Esophagus muscularis mucosa (tissue), 4 donors: ENCODE results near the gene SYNJ1. TPM values are rescaled to one million over a fixed set of nuclear protein-coding genes. Genes with fewer than 3 reads are reported as not detected.
A peak's percentile ranks its signal among the peaks of the same experiment; 100 is the strongest.

Source experiments
- DNase-seq: peaks from one replicate; pipeline ENCODE4 v3.0.0-alpha.2; 2017; ENCODE audit errors: extremely low spot score
- H3K27ac ChIP-seq, 4 donors: fragments of 200-600 bp; sonication (generic); replicated peaks in 1 of 4; 1 replicate in 3 of 4; 2 replicates in 1 of 4; pipeline ENCODE4 v1.5.1; 2016 to 2019; ENCODE audit warnings: mild to moderate bottlenecking in 1 of 4
- H3K27me3 ChIP-seq, 4 donors: fragments of 200-600 bp; sonication (generic); one replicate each; pipeline versions ENCODE4 v1.5.1 to v1.6.0; 2016 to 2019
- H3K36me3 ChIP-seq, 4 donors: fragments of 200-600 bp; sonication (generic); one replicate each; pipeline ENCODE4 v1.5.1; 2016 to 2019
- H3K4me1 ChIP-seq, 4 donors: fragments of 200-600 bp; sonication (generic); one replicate each; pipeline ENCODE4 v1.5.1; 2016 to 2019
- H3K4me3 ChIP-seq, 4 donors: fragments of 200-600 bp; sonication (generic); 1 replicate in 2 of 4; 2 replicates in 2 of 4; pipeline ENCODE4 v1.5.1; 2016 to 2019; ENCODE audit warnings: mild to moderate bottlenecking in 4 of 4, moderate library complexity in 1 of 4
- H3K9me3 ChIP-seq, 4 donors: fragments of 200-600 bp; sonication (generic); 1 replicate in 3 of 4; 2 replicates in 1 of 4; pipeline ENCODE4 v1.5.1; 2016 to 2019
- EP300 ChIP-seq: sonication (generic); formaldehyde crosslinking; IDR thresholded peaks from one replicate; pipeline ENCODE4 v1.6.1; 2017; ENCODE audit warnings: antibody characterized with exemption
- POLR2A ChIP-seq: fragments of 450-650 bp; IDR thresholded peaks from one replicate; pipeline ENCODE4 v1.6.1; 2017; ENCODE audit warnings: antibody characterized with exemption, moderate library complexity, mild to moderate bottlenecking, low read depth
- POLR2AphosphoS5 ChIP-seq, 2 donors: sonication (generic); formaldehyde crosslinking; IDR thresholded peaks; one replicate each; pipeline ENCODE4 v1.6.1; 2017; ENCODE audit warnings: antibody characterized with exemption in 2 of 2
- WGBS: methylation state at CpG from one replicate; pipeline ENCODE4 v1.1.5; 2018; 5-methylcytosine and 5-hydroxymethylcytosine counted together
- intact Hi-C: fragments of 100-400 bp; cut with DNase I; formaldehyde crosslinking; loops from one replicate; pipeline ENCODE4 v1.15.1; 2023
- total RNA-seq, 4 donors: library from RNA; depleted of rRNA; stranded (reverse); fragments of >200 nt; gene quantifications; one replicate each; pipeline versions ENCODE4 v1.1.0 to v1.2.1, GENCODE V29; 2016
- TF ChIP-seq, protein P1 (sequence below), 3 experiments: fragments of 200-600 bp in 2 of 3; fragments of 450-650 bp in 1 of 3; sonication (generic) in 2 of 3; IDR thresholded peaks; one replicate each; pipeline ENCODE4 v1.5.1; 2017 to 2019; ENCODE audit warnings: antibody characterized with exemption in 3 of 3, mild to moderate bottlenecking in 2 of 3, moderate library complexity in 1 of 3

The SYNJ1 gene
- total RNA-seq, 4 donors from 2014 or later: 8.1 to 9.4 (median 8.5) TPM

DNA sequence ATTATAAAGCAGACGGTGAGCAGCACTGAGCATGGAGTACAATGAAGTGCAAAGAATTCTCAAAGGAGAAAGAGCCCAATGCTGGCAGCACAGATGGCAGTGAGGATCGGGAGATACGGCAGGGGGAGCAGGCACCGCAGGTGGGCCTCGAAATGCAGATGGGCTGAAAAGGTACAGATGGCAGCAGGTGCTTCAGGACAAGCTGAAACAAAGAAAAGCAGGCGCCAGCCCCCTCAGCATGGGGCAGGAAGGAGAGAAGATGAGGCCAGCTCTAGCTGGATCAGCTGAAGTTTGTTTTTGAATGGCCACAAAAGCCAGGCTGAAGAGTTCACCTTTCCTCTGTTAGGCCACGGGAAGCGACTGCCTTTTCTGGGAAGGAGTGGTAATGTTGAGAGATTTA is 123.3 kb downstream of the SYNJ1 start:
- intact Hi-C loops: loop anchor here (5.0 kb wide), 1 partner anchor 202 kb away; no protein-coding TSS in a partner anchor
- no peak for DNase-seq

GRCh38 chr21:32603131-32603530 is 124.7 kb downstream of the SYNJ1 start:
- intact Hi-C loops: loop anchor here (5.0 kb wide), 1 partner anchor 201 kb away; no protein-coding TSS in a partner anchor
- 85% methylated on average over 8 of the region's 8 CpGs for WGBS
- peaks cover 52 to 91% (median 84%) of the 10 kb centered on the region in 4 donors for H3K36me3 ChIP-seq
- H3K27ac ChIP-seq: no peak overlapping the region
- H3K4me1 ChIP-seq: peaks cover 0 to 3% (median 0%) of the 10 kb centered on the region in 4 donors
- DNase-seq: no peak
- no peaks in the 10 kb centered on the region for H3K27me3 ChIP-seq
- TF ChIP-seq POLR2A (no peak), EP300 (no peak), POLR2AphosphoS5 (IDR thresholded peaks at IDR 0.05) (no peak)
- TF ChIP-seq, protein P1, sequence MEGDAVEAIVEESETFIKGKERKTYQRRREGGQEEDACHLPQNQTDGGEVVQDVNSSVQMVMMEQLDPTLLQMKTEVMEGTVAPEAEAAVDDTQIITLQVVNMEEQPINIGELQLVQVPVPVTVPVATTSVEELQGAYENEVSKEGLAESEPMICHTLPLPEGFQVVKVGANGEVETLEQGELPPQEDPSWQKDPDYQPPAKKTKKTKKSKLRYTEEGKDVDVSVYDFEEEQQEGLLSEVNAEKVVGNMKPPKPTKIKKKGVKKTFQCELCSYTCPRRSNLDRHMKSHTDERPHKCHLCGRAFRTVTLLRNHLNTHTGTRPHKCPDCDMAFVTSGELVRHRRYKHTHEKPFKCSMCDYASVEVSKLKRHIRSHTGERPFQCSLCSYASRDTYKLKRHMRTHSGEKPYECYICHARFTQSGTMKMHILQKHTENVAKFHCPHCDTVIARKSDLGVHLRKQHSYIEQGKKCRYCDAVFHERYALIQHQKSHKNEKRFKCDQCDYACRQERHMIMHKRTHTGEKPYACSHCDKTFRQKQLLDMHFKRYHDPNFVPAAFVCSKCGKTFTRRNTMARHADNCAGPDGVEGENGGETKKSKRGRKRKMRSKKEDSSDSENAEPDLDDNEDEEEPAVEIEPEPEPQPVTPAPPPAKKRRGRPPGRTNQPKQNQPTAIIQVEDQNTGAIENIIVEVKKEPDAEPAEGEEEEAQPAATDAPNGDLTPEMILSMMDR (IDR thresholded peaks at IDR 0.05): no peak
- H3K4me3 ChIP-seq: no peak overlapping the region
- H3K9me3 ChIP-seq: no peaks in the 10 kb centered on the region

More for the DNA sequence above, 123.3 kb downstream of the SYNJ1 start:
- WGBS: 75% methylated on average over 8 of the region's 8 CpGs
- Histone ChIP-seq H3K4me1 (peaks cover 0 to 4% (median 0%) of the 10 kb centered on the region in 4 donors), H3K27ac (no peak overlapping the region), H3K9me3 (no peaks in the 10 kb centered on the region), H3K27me3 (no peaks in the 10 kb centered on the region), H3K36me3 (peaks cover 55 to 91% (median 88%) of the 10 kb centered on the region in 4 donors), H3K4me3 (no peak overlapping the region)
- TF ChIP-seq, protein P1 (IDR thresholded peaks at IDR 0.05): no peak
- TF ChIP-seq POLR2AphosphoS5 (IDR thresholded peaks at IDR 0.05): no peak
- no peak for TF ChIP-seq EP300
- no peak for TF ChIP-seq POLR2A

GRCh38 chr21:32602099-32602498 is 125.7 kb downstream of the SYNJ1 start:
- intact Hi-C loops: loop anchor here (5.0 kb wide), 1 partner anchor 200 kb away; no protein-coding TSS in a partner anchor

GRCh38 chr21:32599526-32599925 is 128.3 kb downstream of the SYNJ1 start:
- 86% methylated on average over 7 of the region's 8 CpGs for WGBS
- DNase-seq: no peak
- H3K36me3 ChIP-seq: peaks cover 29 to 67% (median 56%) of the 10 kb centered on the region in 4 donors
- TF ChIP-seq, protein P1 (IDR thresholded peaks at IDR 0.05): no peak
- TF ChIP-seq POLR2AphosphoS5 (IDR thresholded peaks at IDR 0.05): no peak
- no peak for TF ChIP-seq POLR2A
- TF ChIP-seq EP300: no peak
- H3K9me3 ChIP-seq: no peaks in the 10 kb centered on the region
- H3K27ac ChIP-seq: no peak overlapping the region
- no peaks in the 10 kb centered on the region for H3K27me3 ChIP-seq
- H3K4me3 ChIP-seq: no peak overlapping the region
- peaks cover 0 to 3% (median 0%) of the 10 kb centered on the region in 4 donors for H3K4me1 ChIP-seq
- intact Hi-C loops: no loop called here

More at GRCh38 chr21:32602099-32602498, 125.7 kb downstream of the SYNJ1 start:
- Histone ChIP-seq H3K9me3 (no peaks in the 10 kb centered on the region), H3K27me3 (no peaks in the 10 kb centered on the region), H3K4me1 (peaks cover 0 to 3% (median 0%) of the 10 kb centered on the region in 4 donors), H3K36me3 (peaks cover 42 to 92% (median 81%) of the 10 kb centered on the region in 4 donors), H3K27ac (no peak overlapping the region), H3K4me3 (no peak overlapping the region)
- 93% methylated on average over 5 of the region's 6 CpGs for WGBS
- TF ChIP-seq POLR2A: no peak
- DNase-seq: no peak

GRCh38 chr21:32599091-32599490 is 128.7 kb downstream of the SYNJ1 start:
- no peak for DNase-seq
- intact Hi-C loops: no loop called here
- H3K36me3 ChIP-seq: peaks cover 26 to 62% (median 51%) of the 10 kb centered on the region in 4 donors
- no peak overlapping the region for H3K4me3 ChIP-seq
- H3K27me3 ChIP-seq: no peaks in the 10 kb centered on the region
- no peaks in the 10 kb centered on the region for H3K9me3 ChIP-seq
- H3K27ac ChIP-seq: no peak overlapping the region
- TF ChIP-seq POLR2AphosphoS5 (IDR thresholded peaks at IDR 0.05): no peak
- H3K4me1 ChIP-seq: peaks cover 0 to 3% (median 0%) of the 10 kb centered on the region in 4 donors
- WGBS: 84% methylated on average over 5 of the region's 5 CpGs

DNA sequence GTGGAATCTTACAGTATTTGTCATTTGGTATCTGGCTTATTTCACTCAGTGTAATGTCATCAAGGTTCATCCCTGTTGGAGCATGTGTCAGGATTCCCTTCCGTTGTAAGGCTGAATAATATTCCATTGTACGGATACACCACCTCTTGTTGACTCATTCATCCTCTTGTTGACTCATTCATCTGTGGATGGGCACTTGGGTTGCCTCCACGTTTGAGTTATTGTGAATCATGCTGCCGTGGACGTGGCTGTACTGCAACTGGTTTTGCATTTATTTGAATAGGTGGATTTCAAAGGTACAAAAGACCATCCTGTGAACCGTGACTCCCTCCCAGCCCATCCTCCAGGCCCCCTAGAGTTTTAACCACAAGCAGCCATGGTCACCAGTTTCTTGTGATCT is 130.6 kb downstream of the SYNJ1 start:
- H3K27ac ChIP-seq: no peak overlapping the region
- intact Hi-C loops: no loop called here
- H3K27me3 ChIP-seq: no peaks in the 10 kb centered on the region
- no peak for TF ChIP-seq EP300
- TF ChIP-seq POLR2AphosphoS5 (IDR thresholded peaks at IDR 0.05): peak in 1 of 2 donors; percentile 11
- WGBS: 68% methylated on average over 6 of the region's 6 CpGs
- H3K4me1 ChIP-seq: peaks cover 0 to 3% (median 0%) of the 10 kb centered on the region in 4 donors
- peaks cover 9 to 44% (median 32%) of the 10 kb centered on the region in 4 donors for H3K36me3 ChIP-seq
- no peak for DNase-seq
- H3K9me3 ChIP-seq: no peaks in the 10 kb centered on the region
- no peak overlapping the region for H3K4me3 ChIP-seq
